Measurements from ENCODE around the gene XPO5.
"Not testable (repeated sequence)": the region's sequence is repeated elsewhere in the genome, so short reads cannot be mapped to it uniquely, and the experiment has no call there.

The XPO5 gene

DNA sequence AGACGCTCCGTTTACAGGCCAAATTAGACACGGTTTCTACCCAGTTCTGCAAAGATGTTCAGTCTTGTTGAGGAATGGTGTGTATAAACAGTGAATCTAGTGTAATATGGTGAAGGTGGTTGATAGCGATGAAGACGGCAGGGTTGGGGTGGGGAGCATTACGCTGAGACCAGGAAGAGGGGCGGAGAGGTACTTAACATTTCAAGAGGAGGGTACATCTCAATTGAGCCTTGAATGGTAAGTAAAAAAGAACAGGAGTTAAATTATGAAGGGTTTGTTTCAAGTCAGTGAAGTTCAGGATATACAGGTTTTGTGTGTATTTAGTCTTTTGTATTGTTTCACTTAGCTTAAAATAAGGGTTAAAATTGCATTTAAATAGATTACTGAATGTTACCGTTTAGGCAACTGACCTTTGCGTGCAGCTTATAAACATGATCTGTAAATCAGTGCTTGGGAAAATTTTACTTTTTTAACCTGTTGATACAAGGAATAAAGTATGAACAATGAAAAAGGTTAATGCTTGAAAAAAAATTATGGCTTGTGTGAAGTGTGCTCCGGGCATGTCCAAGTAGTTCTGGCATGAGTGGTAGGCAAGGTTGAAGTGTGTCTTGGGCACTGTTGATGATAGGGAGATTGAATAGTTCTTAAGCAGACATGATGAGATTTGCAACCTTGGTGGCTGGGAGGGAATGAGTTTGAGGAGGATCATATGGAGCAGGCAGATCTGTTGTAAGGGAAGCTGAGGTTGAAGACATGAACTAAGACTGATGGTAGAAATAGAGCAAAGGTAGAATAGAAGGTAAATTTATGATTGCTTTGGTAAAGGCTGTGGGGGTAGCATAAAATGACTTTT is 58.1 kb downstream of the XPO5 start:
- DNase-seq (ENCODE audit: low read depth in 2 of 2), result no peak

DNA sequence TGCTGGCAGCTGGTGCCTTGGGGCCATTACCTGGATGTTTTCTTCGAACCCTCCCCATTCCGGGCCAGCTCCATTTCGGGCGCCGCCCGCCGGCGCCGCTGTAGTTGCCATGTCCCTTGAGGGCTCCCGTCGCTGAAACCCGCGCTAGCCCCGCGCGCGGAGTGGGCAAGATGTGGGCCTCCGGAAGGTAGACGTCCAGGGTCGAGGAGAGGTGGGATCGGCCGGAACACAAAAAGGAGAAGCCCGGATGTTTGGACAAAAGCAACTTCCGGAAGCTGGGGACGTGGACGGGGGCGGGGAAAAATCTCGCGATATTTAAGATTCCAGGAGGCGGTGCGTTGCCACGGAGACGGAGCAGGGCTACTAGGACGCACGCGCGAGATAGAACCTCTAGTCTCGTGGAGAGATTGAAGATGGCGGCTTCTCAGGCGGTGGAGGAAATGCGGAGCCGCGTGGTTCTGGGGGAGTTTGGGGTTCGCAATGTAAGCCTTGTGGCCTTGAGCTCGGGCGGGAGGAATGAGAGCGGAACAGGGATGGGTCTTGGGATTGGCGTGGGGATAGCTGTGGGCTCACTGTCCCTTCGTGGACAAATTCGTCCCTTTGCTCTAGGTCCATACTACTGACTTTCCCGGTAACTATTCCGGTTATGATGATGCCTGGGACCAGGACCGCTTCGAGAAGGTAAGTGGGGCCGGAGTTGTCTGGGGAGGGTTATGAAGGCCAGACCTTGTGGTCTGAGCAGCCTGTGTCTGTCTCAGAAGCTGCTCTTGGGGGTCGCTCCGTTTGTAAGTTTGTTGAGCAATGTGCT is 58.9 kb downstream of the XPO5 start, which contains the start of the genes POLR1C and YIPF3:
Gene POLR1C, plus strand, starts transcription at position 393 of the 808 bp plus-strand sequence. Its CDS starts 21 bp downstream, at position 414.
Gene YIPF3, minus strand, starts transcription at position 230 of the 808 bp plus-strand sequence. Its CDS starts 119 bp downstream, at position 111.
- DNase-seq (ENCODE audit: low read depth in 2 of 2), result peak; percentile 89 to 94

DNA sequence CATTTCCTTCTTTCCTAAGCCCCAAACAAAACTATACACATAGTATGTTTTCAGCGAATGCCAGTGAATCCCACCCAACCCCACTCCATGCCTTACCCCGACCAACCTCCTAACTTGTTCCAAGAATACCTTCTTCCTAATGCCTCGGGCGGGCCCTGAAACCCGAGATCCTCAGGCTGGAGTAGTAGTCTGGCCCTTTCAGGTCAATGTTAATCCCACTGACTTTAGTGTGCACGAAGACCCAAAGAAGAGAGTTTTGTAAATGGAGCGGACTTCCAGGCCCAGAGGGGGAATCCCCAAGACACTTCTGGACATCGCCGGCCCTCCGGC is 59.5 kb downstream of the XPO5 start:
- DNase-seq (ENCODE audit: low read depth in 2 of 2), result no peak

DNA sequence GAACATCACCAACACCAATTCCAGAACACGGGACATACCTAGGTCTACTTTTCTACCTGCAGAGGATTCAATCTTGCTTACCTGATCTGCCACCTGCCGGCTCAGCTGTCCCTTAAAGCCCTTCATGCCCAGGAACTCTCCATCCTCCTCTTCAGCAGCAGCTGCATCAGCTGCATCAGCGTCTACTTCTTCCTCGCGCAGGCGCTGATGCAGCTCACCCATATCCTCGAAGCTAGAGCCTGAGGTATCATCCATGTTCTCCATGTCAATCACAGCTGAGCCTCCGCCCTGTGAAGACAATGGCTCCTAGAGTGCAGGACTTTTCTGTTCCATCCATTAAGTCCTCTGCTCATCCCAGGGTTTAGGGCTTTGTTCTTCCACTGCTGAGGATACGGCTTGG is 60.0 kb downstream of the XPO5 start:
- DNase-seq (ENCODE audit: low read depth in 2 of 2), result no peak

DNA sequence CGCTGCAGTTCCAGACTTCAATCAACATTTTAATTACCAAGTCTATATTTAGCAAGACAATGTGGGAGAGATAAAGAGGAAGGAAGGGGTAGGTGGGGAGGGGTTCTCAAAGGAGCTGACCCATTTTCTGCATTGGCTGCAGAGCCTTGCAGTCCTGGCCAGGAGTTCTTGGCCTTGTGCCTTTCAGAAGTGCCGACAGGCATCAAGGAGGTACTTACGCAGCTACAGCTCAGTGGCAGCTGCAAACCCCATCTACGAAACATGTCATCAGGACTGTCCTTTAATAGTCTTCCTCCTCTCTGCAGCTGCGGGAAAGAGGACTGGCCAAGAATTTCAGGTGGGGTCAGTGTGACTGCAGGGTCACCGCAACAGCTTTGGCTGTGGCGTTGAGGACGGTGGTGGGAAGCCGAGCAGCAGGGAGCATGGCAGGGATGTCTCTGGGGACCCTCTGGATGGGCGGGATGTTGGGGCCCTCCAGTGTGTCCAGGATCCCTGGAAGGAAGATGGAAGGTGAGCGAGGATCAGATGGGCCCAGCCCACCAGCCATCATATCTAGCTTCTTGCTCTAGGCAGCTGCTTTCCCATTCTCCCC is 63.9 kb downstream of the XPO5 start:
- DNase-seq (ENCODE audit: low read depth in 2 of 2), result no peak

DNA sequence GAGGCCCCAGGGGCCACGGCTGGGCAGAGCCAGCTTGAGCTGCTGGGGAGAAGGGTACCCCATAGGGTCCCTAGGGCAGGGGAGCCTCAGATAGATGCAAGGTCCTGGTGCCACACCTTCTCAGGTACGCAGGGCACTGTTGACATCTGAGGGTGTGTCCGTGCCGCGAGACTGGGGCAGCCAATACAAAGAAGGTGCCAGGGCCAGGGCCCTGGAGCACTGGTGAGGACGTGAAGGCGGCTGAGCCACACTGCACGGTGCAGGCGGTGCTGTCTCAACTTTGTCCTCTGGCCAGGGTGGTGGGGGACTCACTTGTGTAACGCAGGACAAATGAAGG is 65.0 kb downstream of the XPO5 start:
- no peak for DNase-seq (ENCODE audit: low read depth in 2 of 2)

DNA sequence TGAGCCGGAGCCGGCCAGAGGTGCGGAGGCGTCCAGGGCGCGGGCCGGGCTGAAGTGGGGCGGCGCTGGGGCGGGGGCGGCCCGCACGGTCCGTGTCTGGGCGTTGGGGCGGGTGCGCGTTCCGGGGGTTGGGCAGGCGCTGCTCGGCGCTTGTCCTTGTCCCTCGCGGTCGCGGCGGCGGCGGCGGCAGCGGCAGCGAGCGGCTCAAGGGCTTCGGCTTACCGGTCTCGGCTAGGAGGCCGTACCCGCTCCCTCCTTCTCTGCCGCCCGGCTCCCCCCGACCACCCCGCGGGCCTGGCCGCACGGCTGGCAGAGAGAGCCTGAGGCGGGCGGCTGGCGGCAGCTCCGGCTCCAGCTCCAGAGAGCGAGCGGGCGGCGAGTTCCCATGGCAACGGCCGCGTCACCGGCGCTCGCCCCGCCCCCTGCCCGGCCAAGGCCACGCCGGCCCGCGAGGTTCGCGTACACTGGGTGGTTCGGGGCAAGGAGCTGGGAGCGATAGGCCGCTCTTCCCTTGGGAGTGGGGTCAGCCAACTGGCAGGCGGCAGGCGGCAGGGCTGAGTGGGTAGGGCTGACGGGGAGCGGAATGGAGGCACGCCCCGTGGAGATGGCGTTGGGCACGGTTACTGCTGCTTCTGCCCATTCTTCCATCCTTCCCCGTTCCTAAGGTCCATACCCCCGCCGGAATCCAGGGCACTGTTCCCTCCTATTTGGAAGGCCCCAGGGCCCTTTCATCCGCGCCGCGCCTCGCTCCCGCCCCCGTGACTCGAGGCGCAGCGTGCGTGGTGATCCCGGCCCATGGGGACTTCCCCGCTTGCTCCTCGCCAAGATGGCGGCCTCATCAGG is 65.6 kb downstream of the XPO5 start, which contains the start of gene LRRC73:
Gene LRRC73, minus strand, starts transcription at position 363 of the 843 bp plus-strand sequence. CDS start 561 bp downstream, outside the sequence.
- peak; percentile 44 to 63 for DNase-seq (ENCODE audit: low read depth in 2 of 2)

DNA sequence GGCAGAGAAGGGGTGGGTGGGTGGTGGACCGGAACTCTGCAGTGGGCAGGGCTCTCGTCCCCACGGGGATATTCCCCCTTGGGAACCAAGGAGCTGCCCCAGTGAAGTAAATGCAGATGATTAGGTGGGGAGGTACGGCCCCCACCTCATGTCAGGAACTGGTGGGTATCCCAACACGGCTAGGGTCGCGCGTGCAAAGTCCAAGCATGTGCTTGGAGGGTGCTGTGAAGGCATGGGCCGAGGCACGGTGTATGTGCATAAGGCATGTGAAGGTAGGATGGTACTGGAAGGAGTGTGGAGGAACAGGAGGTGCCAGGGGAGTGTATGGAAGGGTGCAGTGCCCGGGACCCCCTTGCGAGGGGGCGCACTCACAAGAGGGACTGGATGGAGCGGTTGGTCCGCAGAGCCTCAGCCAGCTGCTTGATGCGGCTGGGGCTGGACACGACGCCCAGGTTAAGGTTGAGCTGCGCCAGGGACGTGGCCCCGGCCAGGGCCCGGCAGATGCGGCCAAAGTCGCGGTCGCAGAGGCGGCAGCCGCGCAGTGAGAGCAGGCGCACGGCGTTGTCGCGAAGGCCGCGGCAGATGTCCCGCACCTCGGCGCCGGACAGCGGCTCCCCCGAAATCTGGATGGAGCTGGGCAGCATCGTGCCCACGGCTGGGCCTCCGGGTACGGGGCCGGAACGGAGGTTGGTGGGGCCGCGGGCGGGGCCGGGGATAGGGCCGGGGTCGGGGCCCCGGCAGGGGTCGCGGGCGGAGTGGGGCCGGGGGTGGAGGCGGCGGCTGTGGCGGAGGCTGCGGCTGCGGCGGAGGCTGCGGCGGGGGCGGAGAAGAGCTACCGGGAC is 66.5 kb downstream of the XPO5 start:
- DNase-seq (ENCODE audit: low read depth in 2 of 2), result no peak

DNA sequence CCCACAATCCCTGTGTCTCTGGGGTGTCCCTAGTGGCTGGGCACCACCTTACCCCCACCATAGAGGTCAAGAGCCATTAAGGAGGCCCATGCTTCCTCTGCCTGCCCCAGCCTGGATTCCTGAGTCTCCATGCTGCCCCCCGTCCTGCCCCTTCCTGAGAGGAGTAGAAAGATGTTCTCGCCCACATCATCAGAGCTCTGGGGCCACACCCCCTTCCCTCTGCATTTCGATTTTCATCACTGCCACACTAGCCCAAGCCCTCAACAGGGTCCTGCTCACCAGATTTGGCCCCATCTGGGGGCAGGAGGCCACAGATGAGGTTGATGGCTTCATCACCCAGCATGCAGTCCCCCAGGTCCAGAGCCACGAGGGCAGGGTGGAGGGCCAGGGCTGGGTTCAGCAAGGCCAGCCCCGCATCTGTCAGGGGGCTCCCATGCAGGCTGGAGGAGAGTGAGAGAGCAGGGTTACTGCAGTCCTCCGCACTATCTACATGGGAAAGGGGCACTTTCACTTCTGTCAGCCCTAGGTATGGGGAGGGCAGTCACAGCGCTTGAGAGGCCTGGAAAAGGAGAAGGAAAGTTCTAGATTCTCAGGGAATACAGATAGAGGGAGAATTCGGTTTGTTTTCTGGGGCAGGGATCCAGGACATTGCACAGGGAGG is 67.2 kb downstream of the XPO5 start:
- no peak for DNase-seq (ENCODE audit: low read depth in 2 of 2)

DNA sequence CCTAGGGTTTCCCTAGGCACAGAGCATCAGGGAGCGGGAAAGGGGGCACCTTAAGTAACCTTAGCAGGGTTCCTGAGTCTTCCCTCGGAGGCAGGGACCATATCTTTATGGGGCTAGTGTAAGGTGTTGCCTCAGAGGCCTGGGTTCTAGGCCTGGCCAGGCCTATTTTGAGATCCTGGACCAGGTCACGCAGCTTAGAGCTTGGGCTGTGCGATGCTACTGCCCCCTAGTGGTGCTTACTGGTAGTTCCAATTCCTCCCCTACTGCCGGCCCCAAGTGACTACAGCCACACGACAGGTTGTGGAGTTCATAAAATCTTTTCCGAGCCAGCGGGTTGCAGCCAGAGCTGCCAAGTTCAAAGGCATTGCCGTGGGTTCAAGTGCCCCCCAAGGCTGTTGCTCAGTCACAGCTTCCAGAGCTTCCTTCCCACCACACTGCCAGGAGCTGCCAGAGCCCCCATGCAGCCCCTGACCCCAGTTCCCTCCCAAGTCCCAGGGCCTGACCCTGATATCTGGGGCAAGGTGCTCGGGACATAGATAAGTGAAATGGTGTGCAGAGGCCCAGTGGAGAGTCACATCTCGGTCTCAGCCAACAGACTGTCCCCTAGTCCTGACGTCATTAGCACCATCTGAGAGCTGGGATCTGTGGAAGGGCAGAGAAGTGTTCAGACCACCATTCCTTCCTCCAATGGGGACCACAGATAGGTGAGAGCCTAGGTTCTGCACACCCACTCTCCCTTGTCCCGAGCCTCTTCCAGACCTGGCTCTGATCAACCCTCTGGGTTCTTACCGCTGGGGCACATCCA is 69.0 kb downstream of the XPO5 start:
- peak in 1 of 2 donors; percentile 57 for DNase-seq (ENCODE audit: low read depth in 2 of 2)

DNA sequence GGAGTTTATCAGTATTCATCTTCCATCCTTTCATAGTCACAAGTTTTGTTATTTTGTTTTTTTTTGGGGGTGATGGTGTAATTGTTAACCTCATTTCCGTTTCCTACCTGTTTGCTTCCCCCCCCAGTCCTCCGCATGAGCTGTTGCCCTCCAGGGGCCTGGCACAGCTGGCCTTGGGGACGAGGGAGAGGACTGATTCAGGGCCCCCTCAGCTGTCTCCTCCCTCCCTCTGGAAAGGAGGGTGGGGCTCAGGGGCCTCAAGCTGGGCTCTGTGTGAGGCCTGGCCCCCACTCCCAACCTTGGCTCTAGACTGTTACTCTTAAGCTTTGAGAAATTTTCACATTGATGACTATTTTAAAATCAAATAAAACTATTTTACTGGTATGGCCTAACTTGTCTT is 69.7 kb downstream of the XPO5 start:
- DNase-seq (ENCODE audit: low read depth in 2 of 2), result no peak

DNA sequence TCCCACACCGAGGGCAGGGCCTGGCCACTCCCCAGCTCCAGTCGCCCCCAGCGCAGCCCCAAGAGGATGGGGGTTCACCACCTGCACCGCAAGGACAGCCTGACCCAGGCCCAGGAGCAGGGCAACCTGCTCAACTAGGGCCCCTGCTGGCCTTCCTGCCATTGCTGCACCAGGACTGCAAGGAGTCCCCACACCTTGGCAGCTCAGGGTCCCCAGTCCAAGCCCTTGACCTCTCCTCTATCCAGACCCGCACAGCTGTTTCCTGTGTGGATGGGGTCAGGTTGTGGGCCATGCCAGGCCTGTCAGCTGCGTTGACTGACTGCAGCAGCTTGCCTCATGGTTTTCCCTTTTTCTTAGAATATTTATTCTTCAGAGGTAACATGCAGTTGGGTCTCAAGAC is 70.1 kb downstream of the XPO5 start:
- no peak for DNase-seq (ENCODE audit: low read depth in 2 of 2)

DNA sequence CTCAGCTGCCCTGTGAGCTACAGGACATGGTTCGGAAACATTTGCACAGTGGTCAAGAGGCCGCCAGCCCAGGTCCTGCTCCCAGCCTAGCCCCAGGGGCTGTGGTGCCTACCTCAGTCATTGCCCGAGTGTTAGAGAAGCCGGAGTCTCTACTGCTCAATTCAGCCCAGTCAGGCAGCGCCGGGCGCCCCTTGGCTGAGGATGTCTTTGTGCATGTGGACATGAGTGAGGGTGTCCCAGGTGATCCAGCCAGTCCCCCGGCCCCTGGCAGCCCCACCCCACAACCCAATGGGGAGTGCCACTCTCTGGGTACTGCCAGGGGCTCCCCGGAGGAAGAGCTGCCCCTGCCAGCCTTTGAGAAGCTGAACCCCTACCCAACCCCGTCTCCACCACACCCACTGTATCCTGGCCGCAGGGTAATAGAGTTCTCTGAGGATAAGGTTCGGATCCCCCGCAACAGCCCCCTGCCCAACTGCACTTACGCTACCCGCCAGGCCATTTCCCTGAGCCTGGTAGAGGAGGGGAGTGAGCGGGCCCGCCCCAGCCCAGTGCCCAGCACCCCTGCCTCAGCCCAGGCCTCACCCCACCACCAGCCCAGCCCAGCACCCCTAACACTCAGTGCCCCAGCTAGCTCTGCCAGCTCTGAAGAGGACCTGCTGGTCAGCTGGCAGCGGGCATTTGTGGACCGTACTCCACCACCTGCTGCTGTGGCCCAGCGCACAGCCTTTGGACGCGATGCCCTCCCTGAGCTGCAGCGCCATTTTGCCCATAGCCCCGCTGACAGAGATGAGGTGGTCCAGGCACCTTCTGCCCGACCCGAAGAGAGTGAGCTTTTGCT is 70.9 kb downstream of the XPO5 start:
- DNase-seq (ENCODE audit: low read depth in 2 of 2), result no peak

DNA sequence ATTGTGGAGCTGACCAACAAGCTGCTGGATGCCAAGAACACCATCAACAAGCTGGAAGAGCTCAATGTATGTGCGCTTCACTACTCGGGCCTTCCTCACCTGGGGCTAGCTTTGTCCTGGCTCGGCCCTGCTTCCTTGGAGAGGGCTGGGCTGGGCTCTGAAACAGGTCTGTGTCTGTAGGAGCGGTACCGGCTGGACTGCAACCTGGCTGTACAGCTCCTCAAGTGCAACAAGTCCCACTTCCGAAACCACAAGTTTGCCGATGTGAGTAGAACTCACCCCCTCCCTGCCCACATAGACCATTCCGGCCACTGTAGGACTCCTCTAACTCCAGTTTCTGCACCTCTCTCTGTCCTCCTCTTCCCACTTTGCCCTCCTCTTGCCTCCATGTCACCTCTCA is 72.4 kb downstream of the XPO5 start:
- DNase-seq (ENCODE audit: low read depth in 2 of 2), result no peak

DNA sequence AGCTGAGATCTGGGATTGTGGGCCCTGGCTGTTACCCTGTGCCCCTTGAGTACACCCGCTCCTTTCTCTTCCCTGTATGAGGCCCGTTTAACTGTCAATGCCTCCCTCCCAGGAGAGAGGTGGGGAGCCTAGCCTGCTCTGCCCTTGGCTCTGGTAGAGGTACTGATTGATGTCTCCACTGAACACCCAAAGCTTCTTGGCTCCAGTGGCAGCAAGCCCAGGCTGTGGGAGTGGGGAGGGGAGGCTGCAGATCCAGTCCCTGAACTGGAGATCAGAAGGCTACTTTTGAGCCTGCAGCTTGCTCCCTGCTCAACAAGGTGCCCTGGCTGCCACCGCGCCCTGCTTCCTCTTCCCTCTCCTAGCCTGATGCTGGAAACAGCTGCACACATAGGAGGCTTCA is 73.2 kb downstream of the XPO5 start:
- DNase-seq (ENCODE audit: low read depth in 2 of 2), result no peak

DNA sequence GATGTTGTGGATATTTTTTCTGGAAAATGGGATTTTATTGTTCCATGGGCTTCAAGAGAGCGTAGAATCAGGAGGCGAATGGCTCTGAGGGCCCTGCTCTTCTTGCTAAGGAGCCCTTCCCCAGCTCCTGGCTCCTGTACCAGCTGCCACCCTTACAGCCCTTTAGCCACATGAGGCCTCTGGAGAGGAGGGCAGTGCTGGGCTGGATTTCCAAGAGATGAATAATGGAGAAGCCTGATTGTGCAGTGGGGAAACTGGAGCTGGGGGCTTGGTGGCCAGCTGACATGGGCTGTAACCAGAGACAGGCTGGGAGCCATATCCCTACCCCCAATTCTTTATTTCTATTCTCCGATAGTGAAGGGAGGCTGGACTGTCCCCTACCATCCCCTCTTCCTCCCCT is 74.9 kb downstream of the XPO5 start:
- DNase-seq (ENCODE audit: low read depth in 2 of 2), result no peak

DNA sequence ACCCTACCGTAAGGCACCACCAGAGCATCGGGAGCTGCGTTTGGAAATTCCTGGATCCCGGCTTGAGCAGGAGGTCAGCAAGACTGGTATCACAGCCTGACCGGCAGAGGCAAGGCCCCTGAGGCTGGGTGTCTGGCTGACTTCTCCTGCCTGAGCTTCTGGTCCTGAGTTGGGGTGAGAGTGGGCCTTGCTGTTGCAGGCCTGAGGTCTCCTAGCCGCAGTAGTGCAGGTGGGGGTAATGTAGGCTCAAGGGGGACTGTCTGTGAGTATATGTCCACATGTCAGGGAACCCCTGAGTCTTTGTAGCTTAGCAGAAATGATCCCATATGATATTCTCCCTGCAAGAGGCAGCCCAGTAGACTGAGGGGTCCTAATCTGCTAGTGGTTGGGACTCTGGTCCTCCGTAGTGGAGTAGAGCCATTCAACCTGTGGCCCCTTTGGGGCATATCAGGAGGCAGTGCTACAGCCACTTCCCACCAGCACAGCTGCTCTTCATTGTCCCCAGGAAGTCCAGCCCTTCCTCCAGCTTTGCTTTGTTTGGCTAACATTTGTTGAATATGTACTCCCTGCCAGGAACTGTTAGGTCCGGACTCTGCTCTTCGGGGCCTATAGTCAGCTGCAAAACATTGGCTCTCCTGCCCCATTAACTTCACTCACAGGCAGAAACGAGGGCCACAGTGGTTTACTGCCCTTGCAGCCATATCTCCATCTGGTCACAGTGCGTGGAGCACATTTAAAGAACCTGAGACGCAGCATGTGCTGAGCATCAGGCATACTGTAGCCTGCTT is 76.6 kb downstream of the XPO5 start:
- no peak for DNase-seq (ENCODE audit: low read depth in 2 of 2)

DNA sequence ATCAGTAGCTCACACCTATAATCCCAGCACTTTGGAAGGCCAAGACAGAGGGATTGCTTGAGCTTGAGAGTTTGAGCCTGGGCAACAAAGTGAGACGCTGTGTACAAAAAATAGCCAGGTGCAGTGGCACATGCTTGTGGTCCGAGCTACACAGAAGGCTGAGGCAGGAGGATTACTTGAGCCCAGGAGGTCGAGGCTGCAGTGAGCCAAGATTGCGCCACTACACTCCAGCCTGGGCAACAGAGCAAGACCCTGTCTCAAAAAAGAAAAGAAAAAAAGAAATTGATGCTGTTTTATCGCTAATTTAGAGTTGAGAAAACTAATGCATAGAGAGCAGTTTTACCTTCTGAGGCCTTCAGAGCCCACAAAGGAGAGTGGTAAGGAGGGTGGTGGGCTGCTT is 77.5 kb downstream of the XPO5 start:
- DNase-seq (ENCODE audit: low read depth in 2 of 2), result not testable (repeated sequence)

Data from stimulated activated CD8-positive, alpha-beta memory T cell treated with anti-CD3 and anti-CD28 coated beads, Interleukin-15, amount 100 ng/mL, for 4 hours (primary cell).